Subcutaneous abdominal adipose tissue (tissue), 5 donors: ENCODE data around the gene ABLIM2.

Source experiments
- H3K27ac ChIP-seq: one replicate; pipeline ENCODE4 v1.7.0; 2013; ENCODE audit warnings: low read depth, mild to moderate bottlenecking, inconsistent platforms, low read length, moderate library complexity
- H3K27me3 ChIP-seq, 5 donors: one replicate each; pipeline ENCODE4 v1.7.0; 2013; ENCODE audit warnings: low read length in 5 of 5, inconsistent platforms in 1 of 5; ENCODE audit not compliant: control insufficient read depth in 5 of 5, insufficient read depth in 4 of 5
- H3K36me3 ChIP-seq, 5 donors: one replicate each; pipeline ENCODE4 v1.7.0; 2013; ENCODE audit warnings: low read length in 5 of 5; ENCODE audit not compliant: control insufficient read depth in 5 of 5, insufficient read depth in 5 of 5
- H3K4me1 ChIP-seq, 5 donors: one replicate each; pipeline ENCODE4 v1.7.0; 2013; ENCODE audit warnings: low read length in 5 of 5, mild to moderate bottlenecking in 3 of 5, moderate library complexity in 1 of 5; ENCODE audit not compliant: control insufficient read depth in 5 of 5, insufficient read depth in 5 of 5
- H3K4me3 ChIP-seq, 5 donors: one replicate each; pipeline ENCODE4 v1.7.0; 2013; ENCODE audit warnings: low read length in 5 of 5, low read depth in 1 of 5
- H3K9ac ChIP-seq, 5 donors: one replicate each; pipeline ENCODE4 v1.7.0; 2013; ENCODE audit warnings: low read length in 5 of 5, mild to moderate bottlenecking in 4 of 5, moderate library complexity in 3 of 5
- H3K9me3 ChIP-seq, 5 donors: one replicate each; pipeline ENCODE4 v1.7.0; 2013; ENCODE audit warnings: low read length in 5 of 5; ENCODE audit not compliant: control insufficient read depth in 5 of 5
- donor health status: healthy.
- donor health status: healthy.
- donor health status: healthy.
- donor health status: healthy.
- donor health status: healthy.

The ABLIM2 gene

GRCh38 chr4:7993671-7994070, 164.9 kb downstream of the ABLIM2 start:
- H3K36me3 ChIP-seq, result no peaks in the 10 kb centered on the region
- H3K27me3 ChIP-seq, result no peaks in the 10 kb centered on the region
- no peak overlapping the region for H3K4me3 ChIP-seq
- H3K27ac ChIP-seq, result no peak overlapping the region
- H3K4me1 ChIP-seq, result no peaks in the 10 kb centered on the region
- no peak overlapping the region for H3K9ac ChIP-seq
- peaks cover 0 to 3% (median 0%) of the 10 kb centered on the region in 5 donors for H3K9me3 ChIP-seq

GRCh38 chr4:7992846-7993245, 165.8 kb downstream of the ABLIM2 start:
- H3K4me1 ChIP-seq, result no peaks in the 10 kb centered on the region
- no peak overlapping the region for H3K4me3 ChIP-seq
- no peaks in the 10 kb centered on the region for H3K36me3 ChIP-seq
- no peaks in the 10 kb centered on the region for H3K27me3 ChIP-seq
- peaks cover 0 to 3% (median 0%) of the 10 kb centered on the region in 5 donors for H3K9me3 ChIP-seq
- H3K27ac ChIP-seq, result no peak overlapping the region
- no peak overlapping the region for H3K9ac ChIP-seq

GRCh38 chr4:7990807-7991459, 167.7 kb downstream of the ABLIM2 start:
- no peak overlapping the region for H3K27ac ChIP-seq
- no peaks in the 10 kb centered on the region for H3K36me3 ChIP-seq
- H3K27me3 ChIP-seq, result no peaks in the 10 kb centered on the region
- peaks cover 0 to 7% (median 6%) of the 10 kb centered on the region in 5 donors for H3K4me1 ChIP-seq
- H3K4me3 ChIP-seq, result no peak overlapping the region
- peaks cover 0 to 3% (median 0%) of the 10 kb centered on the region in 5 donors for H3K9me3 ChIP-seq
- H3K9ac ChIP-seq, result no peak overlapping the region

- Histone ChIP-seq H3K9ac (no peak overlapping the region), H3K36me3 (no peaks in the 10 kb centered on the region), H3K27me3 (peaks cover 0 to 2% (median 0%) of the 10 kb centered on the region in 5 donors), H3K4me3 (no peak overlapping the region), H3K4me1 (peaks cover 0 to 12% (median 8%) of the 10 kb centered on the region in 5 donors), H3K9me3 (peaks cover 0 to 3% (median 0%) of the 10 kb centered on the region in 5 donors), H3K27ac (no peak overlapping the region)
Observed at GRCh38 chr4:7989654-7990053, 169.0 kb downstream of the ABLIM2 start.

- no peak overlapping the region for H3K9ac ChIP-seq
- H3K4me1 ChIP-seq, result peaks cover 0 to 12% (median 8%) of the 10 kb centered on the region in 5 donors
- H3K4me3 ChIP-seq, result no peak overlapping the region
- no peak overlapping the region for H3K27ac ChIP-seq
- H3K27me3 ChIP-seq, result peaks cover 0 to 2% (median 0%) of the 10 kb centered on the region in 5 donors
- no peaks in the 10 kb centered on the region for H3K36me3 ChIP-seq
- peaks cover 0 to 3% (median 0%) of the 10 kb centered on the region in 5 donors for H3K9me3 ChIP-seq
Observed at GRCh38 chr4:7988437-7988836, 170.2 kb downstream of the ABLIM2 start.

- Histone ChIP-seq H3K4me3 (no peak overlapping the region), H3K9ac (no peak overlapping the region), H3K36me3 (no peaks in the 10 kb centered on the region), H3K9me3 (peaks cover 0 to 3% (median 0%) of the 10 kb centered on the region in 5 donors), H3K27ac (no peak overlapping the region), H3K27me3 (peaks cover 0 to 2% (median 0%) of the 10 kb centered on the region in 5 donors), H3K4me1 (peaks cover 0 to 12% (median 8%) of the 10 kb centered on the region in 5 donors)
Observed at GRCh38 chr4:7987148-7987989, 171.2 kb downstream of the ABLIM2 start.

- Histone ChIP-seq H3K36me3 (no peaks in the 10 kb centered on the region), H3K9ac (no peak overlapping the region), H3K4me3 (peak overlapping the region in 1 of 5 donors; percentile 24), H3K9me3 (peaks cover 0 to 3% (median 0%) of the 10 kb centered on the region in 5 donors), H3K27ac (no peak overlapping the region), H3K4me1 (peaks cover 0 to 12% (median 8%) of the 10 kb centered on the region in 5 donors), H3K27me3 (peaks cover 0 to 2% (median 0%) of the 10 kb centered on the region in 5 donors)
Observed at GRCh38 chr4:7985891-7986441, 172.6 kb downstream of the ABLIM2 start.

GRCh38 chr4:7985072-7985471, 173.5 kb downstream of the ABLIM2 start:
- H3K4me3 ChIP-seq, result no peak overlapping the region
- peaks cover 0 to 12% (median 8%) of the 10 kb centered on the region in 5 donors for H3K4me1 ChIP-seq
- H3K36me3 ChIP-seq, result no peaks in the 10 kb centered on the region

GRCh38 chr4:7984286-7984925, 174.2 kb downstream of the ABLIM2 start:
- H3K27ac ChIP-seq, result no peak overlapping the region
- peaks cover 0 to 2% (median 0%) of the 10 kb centered on the region in 5 donors for H3K27me3 ChIP-seq
- no peaks in the 10 kb centered on the region for H3K9me3 ChIP-seq
- no peaks in the 10 kb centered on the region for H3K36me3 ChIP-seq
- H3K9ac ChIP-seq, result no peak overlapping the region
- H3K4me1 ChIP-seq, result peaks cover 0 to 12% (median 8%) of the 10 kb centered on the region in 5 donors
- no peak overlapping the region for H3K4me3 ChIP-seq

More at GRCh38 chr4:7985072-7985471, 173.5 kb downstream of the ABLIM2 start:
- Histone ChIP-seq H3K27ac (no peak overlapping the region), H3K27me3 (peaks cover 0 to 2% (median 0%) of the 10 kb centered on the region in 5 donors), H3K9me3 (peaks cover 0 to 3% (median 0%) of the 10 kb centered on the region in 5 donors), H3K9ac (no peak overlapping the region)
